Measurements from ENCODE around the gene NDUFB2. TPM values are rescaled to one million over a fixed set of nuclear protein-coding genes. Genes with fewer than 3 reads are reported as not detected.

NDUFB2 gene
- total and polyA plus RNA-seq, 2 donors (not counting 1 experiment from before 2014, with no cell fraction given): 67.9 to 171 TPM

DNA sequence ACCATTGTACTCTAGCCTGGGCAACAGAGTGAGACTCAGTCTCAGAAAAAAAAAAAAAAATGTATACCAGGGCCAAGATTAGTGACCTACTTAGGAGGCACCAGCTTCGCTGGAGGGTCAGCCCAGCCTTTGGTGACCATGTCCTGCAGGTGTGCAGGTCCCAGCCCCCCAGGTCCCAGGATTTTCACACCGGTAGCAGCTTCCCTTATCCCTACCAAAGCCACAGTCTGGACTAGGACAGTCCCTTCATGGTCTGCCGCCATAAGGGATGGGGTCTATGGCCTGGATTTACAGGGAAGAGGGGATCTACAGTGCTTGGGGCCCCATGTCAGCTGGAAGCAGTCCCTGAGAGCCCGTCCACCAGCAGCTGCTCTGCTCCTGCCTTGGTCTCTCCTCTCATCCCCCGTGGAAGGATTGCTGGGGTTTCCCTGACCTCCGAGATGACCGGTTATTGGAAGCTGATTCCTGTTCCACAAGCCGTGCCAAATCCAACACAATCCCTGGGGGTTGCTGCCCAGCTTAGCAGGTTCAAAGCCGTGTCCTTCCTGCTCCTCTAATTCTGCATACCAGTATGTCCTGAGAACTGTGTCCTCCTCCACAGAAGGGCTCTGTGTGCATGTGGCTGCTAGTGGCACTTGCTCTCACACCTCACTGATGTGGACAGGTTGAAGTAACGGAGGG, 11.0 kb upstream of the NDUFB2 start:
- H3K9me3 Mint-ChIP-seq (ENCODE audit: insufficient read depth): no peaks in the 10 kb centered on the region
- Histone ChIP-seq H3K36me3 (replicated peaks in 1 of 2; ENCODE audit: control extremely low read depth in 1 of 2, control insufficient read depth in 1 of 2, extremely low read depth in 1 of 2, insufficient read depth in 2 of 2, low read length in 1 of 2) (peaks cover 3 to 51% of the 10 kb centered on the region in 2 experiments), H3K4me3 (ENCODE audit: control extremely low read depth in 1 of 5, extremely low read depth in 1 of 5, insufficient read depth in 1 of 5, low read depth in 2 of 5, low read length in 4 of 5) (no peak overlapping the region), H3K27ac (ENCODE audit: low read length in 2 of 2) (no peak overlapping the region), H4K20me1 (ENCODE audit: control insufficient read depth, insufficient read depth, low read length, poor library complexity, severe bottlenecking) (no peaks in the 10 kb centered on the region), H3K9me3 (ENCODE audit: control extremely low read depth in 1 of 3, control insufficient read depth in 2 of 3, insufficient read depth in 1 of 3, low read length in 2 of 3) (peaks cover 0 to 3% (median 0%) of the 10 kb centered on the region in 3 donors), H3K27me3 (replicated peaks in 1 of 4; ENCODE audit: control extremely low read depth in 1 of 4, control insufficient read depth in 3 of 4, insufficient read depth in 4 of 4, low read length in 3 of 4) (no peaks in the 10 kb centered on the region), H2AFZ (ENCODE audit: insufficient read depth, low read depth, low read length, poor library complexity, severe bottlenecking) (no peak overlapping the region), H3K79me2 (ENCODE audit: control insufficient read depth, insufficient read depth, low read length) (peaks cover 3% of the 10 kb centered on the region), H3K4me1 (ENCODE audit: control insufficient read depth in 2 of 2, insufficient read depth in 2 of 2, low read length in 2 of 2) (no peaks in the 10 kb centered on the region), H3K4me2 (replicated peaks; ENCODE audit: low read depth, low read length, poor library complexity, severe bottlenecking) (no peak overlapping the region), H3K9ac (ENCODE audit: low read length) (no peak overlapping the region)
- no peaks in the 10 kb centered on the region for H3K27me3 Mint-ChIP-seq
- H3K4me3 Mint-ChIP-seq: no peak overlapping the region
- ATAC-seq (ENCODE audit: low read depth) (no peak), DNase-seq (no peak)
- 98% methylated on average over 7 of the region's 10 CpGs for WGBS (ENCODE audit: insufficient coverage)
- H3K4me1 Mint-ChIP-seq: no peaks in the 10 kb centered on the region
- no peak for TF ChIP-seq CTCF (IDR thresholded peaks at IDR 0.05)
- no peak for TF ChIP-seq EZH2 (IDR thresholded peaks at IDR 0.05; ENCODE audit: borderline replicate concordance, insufficient read depth, low read depth, low read length, poor library complexity, severe bottlenecking)
- no peak overlapping the region for H3K27ac Mint-ChIP-seq
- ChIA-PET CTCF (interaction anchor here (0.9 kb wide), 1 partner anchor 39 kb away, joined by 3 read pairs; no protein-coding TSS in a partner anchor), POLR2A (interaction anchor here (1.1 kb wide), 1 partner anchor 57 kb away, joined by 5 read pairs; no protein-coding TSS in a partner anchor)
- intact Hi-C loops (cut with micrococcal nuclease): no loop called here

DNA sequence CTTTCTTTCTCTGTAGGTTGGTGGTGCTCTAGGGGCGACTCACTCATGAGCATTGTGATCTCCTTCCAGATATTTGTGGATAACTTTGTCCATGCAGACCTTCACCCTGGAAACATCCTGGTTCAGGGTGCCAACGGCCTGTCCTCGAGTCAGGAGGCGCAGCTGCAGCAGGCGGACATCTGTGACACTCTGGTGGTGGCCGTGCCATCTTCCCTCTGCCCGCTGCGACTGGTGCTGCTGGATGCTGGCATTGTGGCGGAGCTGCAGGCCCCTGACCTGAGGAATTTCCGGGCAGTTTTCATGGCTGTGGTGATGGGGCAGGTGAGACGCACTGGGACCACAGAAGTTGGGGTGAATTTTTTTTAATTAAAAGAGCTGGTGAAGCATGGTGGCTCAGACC, 9.6 kb upstream of the NDUFB2 start:
- ChIA-PET POLR2A (interaction anchor here (1.1 kb wide), 1 partner anchor 59 kb away, joined by 5 read pairs; no protein-coding TSS in a partner anchor), CTCF (no interaction called here)
- Histone ChIP-seq H3K9me3 (ENCODE audit: control extremely low read depth in 1 of 3, control insufficient read depth in 2 of 3, insufficient read depth in 1 of 3, low read length in 2 of 3) (peaks cover 0 to 3% (median 0%) of the 10 kb centered on the region in 3 donors), H4K20me1 (ENCODE audit: control insufficient read depth, insufficient read depth, low read length, poor library complexity, severe bottlenecking) (no peaks in the 10 kb centered on the region), H3K4me3 (ENCODE audit: control extremely low read depth in 1 of 5, extremely low read depth in 1 of 5, insufficient read depth in 1 of 5, low read depth in 2 of 5, low read length in 4 of 5) (no peak overlapping the region), H3K4me2 (replicated peaks; ENCODE audit: low read depth, low read length, poor library complexity, severe bottlenecking) (no peak overlapping the region), H2AFZ (ENCODE audit: insufficient read depth, low read depth, low read length, poor library complexity, severe bottlenecking) (no peak overlapping the region), H3K36me3 (replicated peaks in 1 of 2; ENCODE audit: control extremely low read depth in 1 of 2, control insufficient read depth in 1 of 2, extremely low read depth in 1 of 2, insufficient read depth in 2 of 2, low read length in 1 of 2) (peaks cover 3 to 44% of the 10 kb centered on the region in 2 experiments), H3K9ac (ENCODE audit: low read length) (no peak overlapping the region), H3K27me3 (replicated peaks in 1 of 4; ENCODE audit: control extremely low read depth in 1 of 4, control insufficient read depth in 3 of 4, insufficient read depth in 4 of 4, low read length in 3 of 4) (no peaks in the 10 kb centered on the region), H3K4me1 (ENCODE audit: control insufficient read depth in 2 of 2, insufficient read depth in 2 of 2, low read length in 2 of 2) (no peaks in the 10 kb centered on the region), H3K79me2 (ENCODE audit: control insufficient read depth, insufficient read depth, low read length) (no peaks in the 10 kb centered on the region), H3K27ac (ENCODE audit: low read length in 2 of 2) (no peak overlapping the region)
- ATAC-seq (ENCODE audit: low read depth) (no peak), DNase-seq (no peak)
- 97% methylated on average over 11 of the region's 11 CpGs for WGBS (ENCODE audit: insufficient coverage)
- intact Hi-C loops (cut with micrococcal nuclease): no loop called here
- Mint-ChIP-seq H3K4me3 (no peak overlapping the region), H3K27ac (no peak overlapping the region), H3K9me3 (ENCODE audit: insufficient read depth) (no peaks in the 10 kb centered on the region), H3K27me3 (no peaks in the 10 kb centered on the region), H3K4me1 (no peaks in the 10 kb centered on the region)
- TF ChIP-seq EZH2 (IDR thresholded peaks at IDR 0.05; ENCODE audit: borderline replicate concordance, insufficient read depth, low read depth, low read length, poor library complexity, severe bottlenecking): no peak
- TF ChIP-seq CTCF (IDR thresholded peaks at IDR 0.05): no peak
